ENCODE data around the gene AMN1.

GRCh38 chr12:31737345-31737744 lies 8.5 kb upstream of the AMN1 start:
- TF ChIP-seq CTCF (IDR thresholded peaks at IDR 0.05; ENCODE audit: poor library complexity): no peak
- TF ChIP-seq EZH2phosphoT487 (IDR thresholded peaks at IDR 0.05; ENCODE audit: low read depth, severe bottlenecking, unreplicated experiment): no peak

Measured in hepatocyte (in vitro differentiated cells).